C4-2B (cell line): ENCODE measurements around the gene SLC39A5.

Experiments
- ZFX ChIP-seq: fragments of 450-650 bp; IDR thresholded peaks from 2 replicates; pipeline ENCODE4 v1.6.1; 2017
- TF ChIP-seq, protein P1 (sequence below): fragments of 450-650 bp; conservative IDR thresholded peaks from 2 replicates; pipeline ENCODE4 v1.5.1; 2017; ENCODE audit warnings: mild to moderate bottlenecking

DNA sequence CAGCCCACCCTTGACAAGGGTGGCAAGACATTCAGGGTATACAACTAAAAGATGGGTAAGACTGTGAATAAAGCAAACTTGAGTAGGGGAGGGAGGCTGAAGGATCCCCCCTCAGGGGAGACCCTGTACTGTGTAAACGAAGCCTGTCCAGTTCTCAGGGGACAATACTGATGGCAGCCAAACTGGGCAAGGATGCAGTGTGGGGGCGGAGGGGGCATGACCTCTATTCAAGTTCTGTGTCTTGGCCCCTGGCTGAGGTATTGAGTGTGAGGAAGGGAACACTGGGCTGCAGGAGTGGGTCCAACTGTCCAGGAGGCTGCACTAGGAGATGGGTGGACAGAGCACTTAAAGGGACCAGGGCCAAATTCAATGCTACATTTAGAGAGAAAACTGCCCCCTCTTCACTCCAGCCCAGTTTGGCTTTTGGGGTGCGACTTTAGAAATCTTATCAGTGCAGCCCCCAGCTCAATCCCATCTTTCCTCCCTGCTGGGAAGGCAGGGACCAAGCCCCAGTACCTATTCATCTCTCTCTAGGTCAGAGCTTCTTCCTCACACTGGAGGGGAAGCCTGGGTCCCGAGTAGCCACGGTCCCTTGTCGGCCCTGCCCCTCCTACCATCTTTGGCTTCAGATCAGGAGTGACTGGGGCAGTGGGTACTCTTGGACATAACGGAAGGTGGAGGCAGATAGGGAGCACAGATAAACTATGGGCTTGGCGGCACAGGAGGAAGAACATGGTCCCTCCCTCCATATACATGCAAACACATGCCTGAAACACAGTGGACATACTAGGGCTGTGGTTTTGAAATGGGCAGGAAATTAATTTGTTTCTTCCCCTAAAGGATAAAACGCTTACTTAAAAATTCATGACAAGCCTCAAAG is 11.8 kb downstream of the SLC39A5 start:
- TF ChIP-seq, protein P1, sequence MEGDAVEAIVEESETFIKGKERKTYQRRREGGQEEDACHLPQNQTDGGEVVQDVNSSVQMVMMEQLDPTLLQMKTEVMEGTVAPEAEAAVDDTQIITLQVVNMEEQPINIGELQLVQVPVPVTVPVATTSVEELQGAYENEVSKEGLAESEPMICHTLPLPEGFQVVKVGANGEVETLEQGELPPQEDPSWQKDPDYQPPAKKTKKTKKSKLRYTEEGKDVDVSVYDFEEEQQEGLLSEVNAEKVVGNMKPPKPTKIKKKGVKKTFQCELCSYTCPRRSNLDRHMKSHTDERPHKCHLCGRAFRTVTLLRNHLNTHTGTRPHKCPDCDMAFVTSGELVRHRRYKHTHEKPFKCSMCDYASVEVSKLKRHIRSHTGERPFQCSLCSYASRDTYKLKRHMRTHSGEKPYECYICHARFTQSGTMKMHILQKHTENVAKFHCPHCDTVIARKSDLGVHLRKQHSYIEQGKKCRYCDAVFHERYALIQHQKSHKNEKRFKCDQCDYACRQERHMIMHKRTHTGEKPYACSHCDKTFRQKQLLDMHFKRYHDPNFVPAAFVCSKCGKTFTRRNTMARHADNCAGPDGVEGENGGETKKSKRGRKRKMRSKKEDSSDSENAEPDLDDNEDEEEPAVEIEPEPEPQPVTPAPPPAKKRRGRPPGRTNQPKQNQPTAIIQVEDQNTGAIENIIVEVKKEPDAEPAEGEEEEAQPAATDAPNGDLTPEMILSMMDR: no peak
- TF ChIP-seq ZFX: no peak
